DND-41 (cell line): ENCODE data around the gene PTPRA.

Experiments used
- CTCF ChIP-seq: IDR thresholded peaks from 2 replicates; pipeline ENCODE4 v1.5.1; 2012; ENCODE audit warnings: borderline replicate concordance, low read length, moderate library complexity, mild to moderate bottlenecking; ENCODE audit not compliant: poor library complexity, severe bottlenecking; ENCODE audit errors: extremely low read depth
- EZH2 ChIP-seq: IDR thresholded peaks from 3 replicates; pipeline ENCODE4 v1.6.1; 2012; ENCODE audit warnings: borderline replicate concordance, low read depth, mild to moderate bottlenecking, moderate library complexity, low read length, inconsistent platforms; ENCODE audit not compliant: severe bottlenecking

GRCh38 chr20:2998728-2999127 lies 125.4 kb downstream of the PTPRA start:
- TF ChIP-seq CTCF (no peak), EZH2 (no peak)
